GM21381 (cell line): Measurements from ENCODE around the gene TOX2.

Experiments used
- ATAC-seq: cut with Tn5 transposase; IDR thresholded peaks from one replicate; pipeline ENCODE4 v1.9.1; 2021; ENCODE audit warnings: mild to moderate bottlenecking, moderate library complexity; ENCODE audit not compliant: unreplicated experiment

TOX2 gene

DNA sequence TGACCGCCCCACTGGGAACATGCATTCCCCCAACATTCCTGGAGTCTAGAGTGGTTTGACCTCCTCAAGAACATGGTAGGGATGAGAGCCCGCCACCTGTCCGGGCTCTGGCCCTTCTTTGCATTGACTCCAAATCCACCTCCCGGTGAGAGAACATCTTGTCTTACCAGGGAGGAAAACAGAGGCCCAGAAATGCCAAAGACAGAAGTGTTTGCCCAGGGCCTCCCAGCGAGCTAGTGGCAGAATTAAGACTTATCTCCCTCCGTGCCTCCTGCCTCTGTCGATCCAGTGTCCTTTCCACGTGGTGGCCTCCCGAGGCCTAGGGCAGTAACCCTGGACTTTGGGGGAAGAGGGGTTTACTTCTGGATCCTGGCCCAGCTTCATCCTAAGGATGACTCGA is 137.5 kb downstream of the TOX2 start:
- ATAC-seq: no peak

DNA sequence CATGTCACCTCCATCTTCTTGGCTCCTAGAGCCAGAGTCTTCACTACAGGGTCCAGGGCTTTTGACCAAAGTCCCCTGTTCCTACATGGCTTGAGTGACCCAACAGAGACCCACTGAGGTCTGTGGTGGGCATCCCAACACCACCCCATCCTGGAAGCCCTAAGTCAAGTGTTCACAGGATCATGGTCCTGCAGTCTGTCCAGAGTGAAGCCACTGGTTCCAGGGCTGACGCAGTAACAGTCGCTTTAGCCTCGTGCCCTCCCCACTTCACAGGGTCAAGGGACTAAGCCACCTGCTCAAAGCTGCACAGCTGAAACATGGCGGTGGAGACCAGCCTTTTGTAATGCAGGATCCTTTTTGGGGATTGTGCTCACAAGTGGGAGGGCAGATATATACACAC is 138.4 kb downstream of the TOX2 start:
- no peak for ATAC-seq

DNA sequence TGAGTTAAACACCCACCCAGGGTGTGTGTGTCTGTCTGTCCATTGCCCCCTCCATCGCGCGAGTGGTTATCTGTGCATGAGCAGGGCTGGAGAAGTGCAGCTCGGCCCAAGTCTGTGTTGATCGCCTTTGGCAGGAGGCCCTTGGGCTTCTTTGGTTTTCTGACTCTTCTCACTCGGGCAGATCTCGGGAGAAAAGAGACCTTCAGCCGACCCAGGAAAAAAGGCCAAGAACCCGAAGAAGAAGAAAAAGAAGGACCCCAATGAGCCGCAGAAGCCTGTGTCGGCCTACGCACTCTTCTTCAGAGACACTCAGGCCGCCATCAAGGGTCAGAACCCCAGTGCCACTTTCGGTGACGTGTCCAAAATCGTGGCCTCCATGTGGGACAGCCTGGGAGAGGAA is 139.5 kb downstream of the TOX2 start:
- ATAC-seq: no peak

DNA sequence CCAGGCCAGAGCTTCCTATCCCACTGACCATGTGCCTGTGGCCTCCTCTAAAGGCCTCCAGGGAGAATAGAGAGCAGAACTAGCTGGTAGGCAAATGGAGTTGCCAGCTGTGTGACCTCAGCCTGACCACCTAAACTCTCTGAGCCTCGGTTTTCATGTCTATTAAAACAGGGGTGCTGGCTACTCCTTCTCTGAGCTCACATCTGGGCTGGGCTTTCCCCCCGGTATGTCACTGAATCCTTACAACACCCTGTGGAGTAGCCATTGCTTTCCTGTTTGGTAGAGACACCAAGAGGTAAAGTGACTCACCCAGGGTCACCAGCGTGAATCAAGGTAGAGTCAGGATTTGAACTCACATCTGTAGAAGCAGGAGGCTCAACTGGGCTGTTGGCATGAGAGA is 140.2 kb downstream of the TOX2 start:
- no peak for ATAC-seq

DNA sequence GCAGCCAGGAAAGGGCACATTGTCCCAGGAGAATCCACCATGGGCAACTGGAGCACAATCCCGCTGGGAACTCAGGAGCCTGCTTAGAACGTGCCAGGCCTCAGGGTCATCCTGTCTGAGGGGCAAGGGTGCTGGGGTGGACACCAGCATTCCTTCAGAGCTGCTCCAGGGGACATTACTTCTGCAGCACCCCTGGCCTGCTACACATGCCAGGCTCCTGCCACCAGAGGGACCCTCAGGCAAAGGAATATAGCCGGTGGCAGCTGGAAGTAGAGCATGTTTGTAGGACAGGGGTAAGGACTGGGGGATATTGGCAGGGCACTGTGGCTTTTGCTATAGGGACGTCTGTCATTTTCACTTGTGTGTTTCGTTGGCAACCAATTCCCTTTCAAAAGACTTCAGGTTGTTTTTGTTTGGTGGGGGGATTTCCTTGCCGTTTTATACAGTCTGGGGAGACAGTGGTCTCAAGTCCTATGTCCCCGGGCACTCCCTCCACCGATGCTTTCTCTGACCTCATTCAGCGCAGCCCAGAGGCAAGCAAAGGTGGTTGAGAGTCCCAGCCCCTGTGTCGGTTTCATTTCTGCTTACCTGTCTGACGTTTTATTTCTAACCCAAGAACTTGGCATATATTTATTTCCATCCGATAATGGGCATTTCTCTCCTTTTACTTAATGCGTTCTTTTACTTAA is 141.5 kb downstream of the TOX2 start:
- no peak for ATAC-seq

DNA sequence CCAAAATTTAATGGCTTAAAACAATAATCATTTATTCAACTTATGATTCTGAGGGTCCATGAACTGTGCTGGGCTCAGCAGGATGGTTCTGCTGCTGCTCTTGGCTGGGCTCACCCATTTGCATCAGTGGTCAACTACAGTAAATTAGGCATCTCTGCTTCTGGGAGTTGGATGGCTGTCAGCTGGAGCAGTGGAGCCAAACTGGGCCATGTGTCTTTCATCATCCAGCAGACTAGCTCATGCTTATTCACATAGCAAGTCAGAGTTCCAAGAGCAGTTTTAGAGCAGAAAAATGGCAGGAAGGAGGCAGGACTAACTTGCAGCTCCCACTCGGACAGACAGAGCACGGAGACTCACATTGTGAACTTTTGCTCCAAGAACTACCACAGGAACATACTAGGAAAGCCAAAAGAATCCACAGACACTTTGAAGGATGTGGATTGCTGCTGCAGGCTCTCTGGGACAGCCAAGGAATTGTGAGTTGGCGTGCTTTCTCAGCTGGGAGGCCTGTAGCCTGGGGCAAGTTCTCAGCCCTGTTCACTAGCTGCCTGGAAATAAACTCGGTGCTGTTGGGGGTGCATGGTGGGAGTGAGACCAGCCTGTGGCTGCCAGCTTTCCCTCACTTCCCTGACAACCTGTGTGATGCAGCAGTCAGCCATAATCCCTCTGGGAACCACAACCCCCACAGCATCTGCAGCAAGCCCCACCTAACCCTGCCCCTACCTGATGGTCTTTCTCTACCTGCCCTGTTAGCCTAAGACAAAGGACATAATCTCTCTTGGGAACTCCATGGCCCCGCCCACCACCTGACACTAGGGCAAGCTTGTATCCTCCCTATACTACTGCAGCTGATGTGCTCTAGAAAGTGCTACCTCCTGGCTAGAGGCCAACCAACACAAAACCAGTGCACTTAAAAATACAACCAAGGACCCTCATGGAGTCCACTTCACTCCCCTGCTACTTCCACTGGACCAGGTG is 143.3 kb downstream of the TOX2 start:
- no peak for ATAC-seq

DNA sequence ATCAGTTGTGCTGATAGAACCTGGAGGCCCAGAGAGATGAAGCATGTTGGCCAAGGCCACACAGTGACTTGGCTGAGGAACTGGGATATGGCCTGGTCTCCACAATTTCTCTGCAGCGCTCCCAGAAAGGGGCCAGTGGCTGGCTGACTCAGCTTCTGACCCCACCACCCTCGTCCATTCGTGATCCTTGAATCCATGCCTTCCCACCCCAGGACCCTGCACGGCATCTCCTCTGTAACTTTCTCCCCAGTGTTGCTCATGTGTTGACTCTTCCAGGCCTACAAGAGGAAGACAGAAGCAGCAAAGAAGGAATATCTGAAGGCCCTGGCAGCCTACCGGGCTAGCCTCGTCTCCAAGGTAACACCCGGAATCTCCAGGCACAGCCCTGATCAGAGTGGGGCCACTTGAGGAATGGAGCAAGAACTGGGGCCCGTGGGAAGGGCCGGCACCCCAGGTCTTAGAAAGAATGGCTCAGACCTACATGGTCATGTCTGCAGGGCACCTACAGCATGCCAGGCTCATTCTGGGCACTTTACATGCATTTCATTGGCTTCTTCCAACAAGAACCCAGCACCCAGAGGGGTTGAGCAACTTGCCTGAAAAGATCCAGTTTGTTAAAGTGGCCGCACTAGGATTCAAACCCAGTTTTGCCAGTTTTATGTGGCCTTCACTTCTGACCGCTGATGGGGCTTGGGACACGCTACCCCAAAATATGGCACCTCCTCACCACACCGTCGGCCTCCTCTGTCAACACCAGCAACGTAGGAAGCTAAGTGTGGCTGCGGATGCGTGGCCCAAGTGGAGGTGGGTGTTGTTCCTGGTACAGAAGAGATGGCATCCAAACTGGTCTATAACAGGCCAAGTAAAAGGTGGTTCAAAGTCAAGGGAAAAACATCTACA is 150.1 kb downstream of the TOX2 start:
- no peak for ATAC-seq

DNA sequence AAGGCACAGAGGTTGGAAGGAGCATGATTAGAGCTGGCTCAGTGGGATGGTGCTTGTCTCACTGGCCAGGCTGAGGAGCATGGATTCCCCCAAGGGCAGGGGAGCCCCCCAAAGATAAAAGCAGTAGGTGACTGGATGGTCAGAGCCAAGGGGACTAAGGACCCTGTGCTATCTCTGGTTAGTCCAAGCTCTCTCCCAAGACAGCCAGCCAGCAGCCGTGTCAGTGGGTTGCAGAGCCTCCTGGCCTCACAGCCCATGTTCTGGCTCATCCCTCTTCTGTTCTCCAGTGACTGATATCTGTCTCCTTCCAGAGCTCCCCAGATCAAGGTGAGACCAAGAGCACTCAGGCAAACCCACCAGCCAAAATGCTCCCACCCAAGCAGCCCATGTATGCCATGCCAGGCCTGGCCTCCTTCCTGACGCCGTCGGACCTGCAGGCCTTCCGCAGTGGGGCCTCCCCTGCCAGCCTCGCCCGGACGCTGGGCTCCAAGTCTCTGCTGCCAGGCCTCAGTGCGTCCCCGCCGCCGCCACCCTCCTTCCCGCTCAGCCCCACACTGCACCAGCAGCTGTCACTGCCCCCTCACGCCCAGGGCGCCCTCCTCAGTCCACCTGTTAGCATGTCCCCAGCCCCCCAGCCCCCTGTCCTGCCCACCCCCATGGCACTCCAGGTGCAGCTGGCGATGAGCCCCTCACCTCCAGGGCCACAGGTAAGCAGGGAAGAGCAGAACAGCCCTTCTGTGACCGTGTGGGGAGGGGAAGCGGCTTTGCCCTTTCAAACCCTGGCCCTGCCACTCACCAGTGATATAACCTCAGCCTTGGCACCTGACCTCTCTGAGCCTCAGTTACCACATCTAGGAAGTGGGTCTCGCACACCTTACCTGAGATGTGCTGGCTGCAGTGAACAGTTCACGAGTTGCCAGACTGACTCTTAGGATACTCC is 151.0 kb downstream of the TOX2 start:
- ATAC-seq: no peak

DNA sequence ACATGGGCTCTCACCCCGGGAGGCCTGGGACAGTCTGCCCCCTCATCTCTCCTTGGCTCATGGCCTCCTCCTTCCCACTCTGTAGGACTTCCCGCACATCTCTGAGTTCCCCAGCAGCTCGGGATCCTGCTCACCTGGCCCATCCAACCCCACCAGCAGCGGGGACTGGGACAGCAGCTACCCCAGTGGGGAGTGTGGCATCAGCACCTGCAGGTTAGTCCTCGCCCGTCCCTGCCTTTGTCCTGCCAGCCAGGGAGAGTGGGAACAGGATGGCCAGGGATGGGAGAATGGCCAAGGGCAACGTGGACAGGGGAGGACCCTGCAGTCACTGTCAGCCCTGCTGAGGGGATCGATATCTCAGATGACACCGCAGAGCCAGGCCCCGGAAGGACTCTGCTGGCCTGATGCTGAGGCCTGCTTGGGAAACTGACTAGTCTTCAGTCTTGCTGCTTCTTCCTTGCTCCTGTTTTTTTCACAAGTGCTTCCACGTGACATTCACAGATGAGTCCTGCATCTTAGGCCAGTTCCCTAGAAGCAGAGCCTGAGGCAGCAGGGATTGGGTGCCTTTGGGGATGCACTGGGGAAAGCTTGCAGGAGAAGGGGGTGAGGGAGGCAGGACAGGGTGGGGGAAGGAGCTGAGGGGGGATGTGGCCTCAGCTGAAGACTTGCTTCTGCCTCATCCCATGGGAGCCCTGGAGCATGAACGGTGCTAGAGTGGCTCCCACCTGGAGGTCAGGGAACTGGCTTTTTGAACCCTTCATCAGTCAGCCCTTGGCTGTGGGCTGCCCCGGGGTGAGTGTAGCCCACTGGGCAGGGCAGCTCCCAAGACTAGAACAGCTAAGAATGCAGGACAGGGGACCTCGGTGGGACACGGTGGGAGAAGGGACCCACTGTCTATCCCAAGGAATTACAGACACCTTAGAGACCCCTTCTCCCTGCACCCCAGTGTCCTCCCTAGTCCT is 152.3 kb downstream of the TOX2 start:
- no peak for ATAC-seq

DNA sequence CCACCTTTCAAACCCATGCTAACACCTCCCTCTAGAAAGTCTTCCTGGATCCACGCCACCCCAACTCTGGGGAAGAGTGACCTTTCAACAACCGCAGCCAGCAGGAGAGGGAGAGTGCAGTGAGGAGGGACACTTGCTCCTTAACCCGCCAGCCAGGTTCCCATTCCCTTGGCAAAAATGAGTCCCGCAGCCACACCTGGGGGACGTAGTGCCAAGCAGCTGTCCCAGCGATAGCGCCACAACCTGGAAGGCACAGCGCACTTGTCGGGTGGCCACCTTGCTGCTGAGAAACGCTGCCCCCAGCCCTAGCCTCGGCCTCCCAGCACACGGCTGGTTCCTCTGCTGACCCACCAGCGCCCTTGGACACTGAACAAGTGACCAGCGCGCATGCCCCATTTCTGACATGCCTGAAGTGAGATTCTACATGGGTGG is 153.0 kb downstream of the TOX2 start:
- no peak for ATAC-seq

DNA sequence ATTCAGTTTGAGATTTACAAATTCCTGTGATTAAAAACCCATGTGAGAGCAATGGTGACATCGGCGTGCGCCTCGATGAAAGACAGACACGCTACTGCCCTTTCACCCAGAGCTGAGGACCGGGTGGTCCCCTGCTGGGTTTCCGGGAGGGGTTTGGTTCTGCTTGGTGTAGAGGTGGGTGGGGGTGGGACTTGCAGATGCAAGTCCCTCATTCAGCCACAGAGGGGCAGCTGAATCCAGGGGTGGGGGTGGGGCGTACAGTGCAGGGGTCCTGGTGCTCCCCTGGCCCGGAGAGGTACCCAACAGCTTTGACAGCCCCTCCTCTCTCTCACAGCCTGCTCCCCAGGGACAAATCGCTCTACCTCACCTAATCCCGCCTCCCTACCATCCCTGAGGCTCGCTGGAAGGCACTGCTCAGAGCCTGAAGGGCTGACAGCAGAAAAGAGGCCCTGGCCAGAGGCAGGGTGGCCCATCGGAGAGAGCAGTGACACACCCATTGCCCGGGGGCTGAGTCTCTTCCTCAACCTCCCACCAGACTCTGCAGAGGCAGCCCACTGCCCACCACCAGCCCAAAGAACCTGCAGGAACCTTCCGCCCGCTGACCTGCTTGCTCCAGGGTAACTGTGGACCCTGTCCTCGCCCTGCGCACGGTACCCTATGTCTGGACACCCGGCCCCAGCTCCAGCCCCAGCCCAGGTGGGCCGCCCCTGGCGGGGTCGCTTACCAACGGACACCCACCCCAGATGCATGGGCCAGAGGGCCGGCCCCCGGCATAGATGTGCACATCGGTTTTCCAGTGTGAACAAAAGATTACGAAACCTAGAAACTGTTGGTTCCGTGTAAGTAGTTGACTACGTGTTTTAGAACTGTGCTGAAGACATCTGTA is 153.9 kb downstream of the TOX2 start:
- ATAC-seq: no peak

DNA sequence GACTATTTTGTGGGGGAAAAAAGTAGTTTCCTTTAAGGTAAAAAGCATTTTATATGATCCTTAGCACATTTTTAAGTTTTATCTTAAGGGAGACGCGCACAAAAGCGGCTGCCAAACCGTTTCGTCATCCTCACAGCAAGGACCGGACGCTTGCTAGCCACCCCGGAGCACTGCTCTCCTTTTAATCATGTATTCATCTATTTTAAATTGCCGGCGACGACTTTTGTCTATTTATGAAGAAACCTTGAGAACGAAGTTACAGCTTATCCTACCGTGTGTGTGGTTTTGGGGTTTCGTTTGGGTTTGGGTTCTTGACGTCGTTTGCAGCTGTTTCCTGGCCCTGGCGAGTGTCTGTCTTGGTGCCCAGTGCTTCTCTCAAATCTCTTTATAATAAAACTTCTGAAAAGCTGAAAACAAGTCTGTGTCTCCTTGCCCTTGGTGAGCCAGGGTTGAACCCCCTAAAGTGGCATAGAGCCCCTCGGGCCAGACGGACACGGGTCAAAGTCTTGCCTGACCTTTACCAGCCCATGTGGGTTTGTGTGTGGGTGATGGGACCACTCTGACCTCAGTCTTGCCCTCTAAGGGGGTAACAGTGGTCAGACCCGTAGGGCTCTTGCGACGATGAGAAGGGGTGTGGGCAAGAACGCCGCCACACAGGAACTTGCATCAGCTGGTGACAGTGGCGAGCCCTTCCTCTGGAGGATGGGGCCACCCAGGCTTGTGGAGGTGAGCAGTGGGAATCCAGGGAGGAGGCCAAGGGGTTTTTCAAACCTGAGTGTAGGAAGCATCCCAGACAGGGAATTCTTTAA is 154.8 kb downstream of the TOX2 start:
- no peak for ATAC-seq

DNA sequence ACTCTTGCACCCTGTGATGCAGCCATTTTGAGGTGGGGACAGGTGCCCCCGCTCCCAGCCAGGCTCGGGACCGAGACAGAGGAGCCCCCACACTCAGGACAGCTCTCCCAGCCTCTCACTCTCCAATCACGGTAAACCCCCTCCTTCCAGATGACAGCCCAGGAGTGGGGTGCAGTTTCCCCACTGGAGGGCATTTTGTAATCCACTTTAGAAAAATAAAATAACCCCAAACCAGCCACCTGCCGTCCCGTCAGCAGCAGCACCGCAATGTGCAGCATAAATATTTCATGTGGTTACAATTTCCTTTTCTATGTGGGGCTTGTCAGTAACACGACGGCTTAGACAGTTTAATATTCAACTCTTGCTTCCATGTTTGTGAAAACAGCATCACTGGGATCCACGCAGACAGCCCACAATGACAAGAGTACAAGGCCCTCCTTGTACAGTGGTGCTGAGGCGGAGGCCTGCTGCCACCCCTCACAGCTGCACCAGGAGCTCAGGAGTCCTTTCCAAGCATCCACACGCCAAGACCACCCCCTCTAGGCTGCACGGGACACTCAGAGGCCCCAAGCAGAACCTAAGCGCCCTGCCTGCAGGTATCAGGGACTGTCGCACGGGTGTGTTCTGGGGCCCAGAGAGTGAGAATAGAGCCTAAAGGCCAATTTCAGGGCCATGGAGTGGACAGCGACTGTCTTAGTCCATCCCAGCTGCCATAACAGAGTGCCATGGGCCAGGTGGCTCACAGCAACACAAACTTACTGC is 155.7 kb downstream of the TOX2 start:
- ATAC-seq: no peak

DNA sequence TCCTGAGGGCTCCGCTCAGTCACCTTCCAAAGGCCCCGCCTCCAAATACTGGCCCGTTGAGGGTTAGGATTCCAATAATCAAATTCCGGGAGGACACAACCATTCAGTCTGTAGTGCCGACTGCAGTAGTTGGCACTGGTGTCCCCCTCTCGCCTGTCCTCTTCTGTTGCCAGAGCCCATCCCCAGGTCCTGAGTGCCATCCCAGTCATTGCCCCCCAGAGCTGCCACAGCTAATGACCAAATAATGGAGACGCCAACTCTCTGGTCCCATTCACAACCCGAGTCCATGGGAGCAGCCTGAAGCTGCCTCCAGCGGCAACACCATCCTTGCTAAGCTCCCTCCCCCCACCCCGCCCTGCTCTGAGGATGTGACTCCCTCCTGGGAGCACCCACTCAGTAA is 156.4 kb downstream of the TOX2 start:
- ATAC-seq: no peak

DNA sequence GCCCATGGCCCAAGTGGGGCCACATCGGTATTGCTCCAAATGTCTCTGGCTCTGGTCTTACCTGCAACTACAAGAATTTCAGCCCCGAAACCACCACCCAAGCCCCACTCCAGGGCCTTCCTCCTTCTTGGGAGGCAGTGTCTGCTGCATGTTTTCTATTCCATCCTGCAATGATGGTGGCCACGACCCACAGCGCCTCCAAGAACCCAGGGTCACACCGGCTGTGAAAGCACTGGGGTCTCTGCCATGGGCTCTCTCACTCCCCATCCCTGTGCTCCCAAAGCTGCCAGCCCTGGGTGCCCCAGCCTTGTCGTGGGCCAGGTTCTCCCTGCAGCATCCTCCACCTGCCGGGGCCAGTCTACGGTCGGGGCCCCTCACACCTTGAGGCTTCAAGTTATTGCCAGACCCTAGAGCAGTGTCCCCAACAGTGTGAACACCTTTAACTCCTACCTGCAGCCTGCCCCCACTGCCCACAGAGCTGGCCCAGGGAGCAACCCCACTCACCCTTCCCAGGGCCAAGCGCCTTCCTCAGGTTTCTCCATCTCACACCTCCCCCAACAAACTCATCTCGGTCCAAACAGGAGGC is 157.0 kb downstream of the TOX2 start:
- ATAC-seq: no peak

DNA sequence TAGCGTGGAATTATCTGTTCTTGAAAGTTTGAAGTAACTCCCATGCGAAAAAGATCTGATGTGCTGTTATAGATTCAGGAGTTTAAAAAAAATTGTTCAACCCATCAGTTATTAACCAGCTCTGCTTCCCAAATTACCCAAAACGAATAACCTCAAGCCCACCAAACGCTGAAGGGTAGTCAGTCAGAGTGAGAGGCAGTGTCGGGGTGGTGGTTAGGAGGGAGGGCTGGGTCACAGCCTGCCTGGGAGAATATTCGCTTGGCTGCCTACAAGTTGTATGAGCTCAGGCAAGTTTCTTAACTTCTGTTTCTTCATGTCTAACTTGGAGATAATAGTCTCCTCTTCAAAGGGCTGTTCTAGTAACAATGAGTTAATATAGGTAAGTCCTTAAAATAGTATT is 157.7 kb downstream of the TOX2 start:
- no peak for ATAC-seq
